ENCODE measurements around the gene ATXN1. TPM values are rescaled to one million over a fixed set of nuclear protein-coding genes. Genes with fewer than 3 reads are reported as not detected.
A peak's percentile ranks its signal among the peaks of the same experiment; 100 is the strongest.

Gene ATXN1
- polyA plus RNA-seq, 1 donor, result 13.6 TPM

DNA sequence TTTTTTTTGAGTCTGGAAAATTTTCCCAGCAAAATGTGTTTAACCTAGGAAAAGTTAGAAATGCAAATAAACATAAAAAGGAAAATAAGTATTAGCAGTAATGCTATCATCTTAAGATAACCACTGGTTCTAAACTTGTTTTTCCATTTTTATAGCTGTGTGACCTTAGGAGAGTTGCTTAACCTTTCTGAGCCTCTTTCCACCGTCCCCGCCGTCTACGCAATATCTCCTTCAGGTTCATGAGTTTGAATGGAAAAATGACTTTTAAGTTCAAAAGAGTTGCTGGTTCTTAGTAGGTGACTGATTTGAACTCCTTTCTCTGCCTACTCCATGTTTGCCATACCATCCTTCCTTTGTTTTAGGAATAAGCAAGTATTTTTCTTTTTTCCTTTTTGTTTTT lies 478.9 kb downstream of the ATXN1 start:
- H3K9me3 ChIP-seq (ENCODE audit: control insufficient read depth, low read depth, low read length), result no peaks in the 10 kb centered on the region
- H3K36me3 ChIP-seq (ENCODE audit: control insufficient read depth, insufficient read depth, low read length), result no peaks in the 10 kb centered on the region
- H3K27me3 ChIP-seq (ENCODE audit: control insufficient read depth, insufficient read depth, low read length), result no peaks in the 10 kb centered on the region
- H3K4me1 ChIP-seq (ENCODE audit: control insufficient read depth, insufficient read depth, low read length), result peaks cover 46% of the 10 kb centered on the region
- 95% methylated on average over 4 of the region's 4 CpGs for WGBS (ENCODE audit: insufficient coverage, low lambda C conversion rate)
- no peak overlapping the region for H3K27ac ChIP-seq (ENCODE audit: low read length)
- no peak for DNase-seq
- H3K4me3 ChIP-seq (ENCODE audit: low read length), result no peak overlapping the region

DNA sequence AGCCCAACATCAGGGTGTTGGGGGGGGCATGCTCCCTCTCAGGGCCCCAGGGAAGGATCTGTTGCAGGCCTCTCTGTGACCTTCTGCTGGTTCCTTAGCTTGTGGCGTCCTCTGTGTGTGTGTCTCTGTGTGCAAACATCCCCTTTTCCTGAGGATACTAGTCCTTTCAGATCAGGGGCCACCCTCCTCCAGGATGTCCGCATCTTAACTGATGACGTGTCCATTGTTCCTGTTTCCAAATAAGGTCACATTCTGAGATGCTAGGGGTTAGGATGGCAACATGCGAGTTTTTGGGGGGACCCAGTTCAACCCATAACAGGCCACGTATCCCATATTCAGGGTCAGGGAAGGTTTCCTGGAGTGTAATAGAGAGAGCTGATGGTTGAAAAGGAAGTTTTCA lies 482.0 kb downstream of the ATXN1 start:
- no CpG with 5 or more reads among the region's 5 CpGs for WGBS (ENCODE audit: insufficient coverage, low lambda C conversion rate)
- Histone ChIP-seq H3K36me3 (ENCODE audit: control insufficient read depth, insufficient read depth, low read length) (no peaks in the 10 kb centered on the region), H3K4me1 (ENCODE audit: control insufficient read depth, insufficient read depth, low read length) (peaks cover 37% of the 10 kb centered on the region), H3K9me3 (ENCODE audit: control insufficient read depth, low read depth, low read length) (no peaks in the 10 kb centered on the region), H3K4me3 (ENCODE audit: low read length) (no peak overlapping the region), H3K27me3 (ENCODE audit: control insufficient read depth, insufficient read depth, low read length) (no peaks in the 10 kb centered on the region), H3K27ac (ENCODE audit: low read length) (no peak overlapping the region)
- DNase-seq, result no peak

DNA sequence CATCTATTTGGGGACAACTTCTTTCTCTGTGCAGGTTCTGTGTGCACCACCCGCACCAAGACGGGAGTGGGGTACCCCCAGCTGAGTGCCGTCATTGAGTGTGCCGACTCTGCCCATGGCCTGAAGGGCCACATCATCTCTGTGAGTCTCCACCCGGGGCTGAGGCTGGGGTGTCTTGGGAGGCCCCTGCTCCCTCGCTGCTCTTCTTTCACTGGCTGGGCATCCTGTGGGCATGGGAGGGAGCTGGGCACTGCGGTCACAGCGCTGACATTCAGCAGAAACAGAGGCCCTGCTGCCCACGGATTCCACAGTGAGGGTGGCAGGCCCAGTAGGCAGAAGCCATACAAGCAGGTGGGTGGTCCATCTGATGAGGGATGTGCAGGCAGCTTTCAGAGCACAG lies 482.5 kb downstream of the ATXN1 start:
- WGBS (ENCODE audit: insufficient coverage, low lambda C conversion rate), result no CpG with 5 or more reads among the region's 9 CpGs
- no peak for DNase-seq
- Histone ChIP-seq H3K27ac (ENCODE audit: low read length) (peak overlapping the region; percentile 87), H3K9me3 (ENCODE audit: control insufficient read depth, low read depth, low read length) (no peaks in the 10 kb centered on the region), H3K4me3 (ENCODE audit: low read length) (no peak overlapping the region), H3K27me3 (ENCODE audit: control insufficient read depth, insufficient read depth, low read length) (no peaks in the 10 kb centered on the region), H3K36me3 (ENCODE audit: control insufficient read depth, insufficient read depth, low read length) (no peaks in the 10 kb centered on the region), H3K4me1 (ENCODE audit: control insufficient read depth, insufficient read depth, low read length) (peaks cover 32% of the 10 kb centered on the region)

DNA sequence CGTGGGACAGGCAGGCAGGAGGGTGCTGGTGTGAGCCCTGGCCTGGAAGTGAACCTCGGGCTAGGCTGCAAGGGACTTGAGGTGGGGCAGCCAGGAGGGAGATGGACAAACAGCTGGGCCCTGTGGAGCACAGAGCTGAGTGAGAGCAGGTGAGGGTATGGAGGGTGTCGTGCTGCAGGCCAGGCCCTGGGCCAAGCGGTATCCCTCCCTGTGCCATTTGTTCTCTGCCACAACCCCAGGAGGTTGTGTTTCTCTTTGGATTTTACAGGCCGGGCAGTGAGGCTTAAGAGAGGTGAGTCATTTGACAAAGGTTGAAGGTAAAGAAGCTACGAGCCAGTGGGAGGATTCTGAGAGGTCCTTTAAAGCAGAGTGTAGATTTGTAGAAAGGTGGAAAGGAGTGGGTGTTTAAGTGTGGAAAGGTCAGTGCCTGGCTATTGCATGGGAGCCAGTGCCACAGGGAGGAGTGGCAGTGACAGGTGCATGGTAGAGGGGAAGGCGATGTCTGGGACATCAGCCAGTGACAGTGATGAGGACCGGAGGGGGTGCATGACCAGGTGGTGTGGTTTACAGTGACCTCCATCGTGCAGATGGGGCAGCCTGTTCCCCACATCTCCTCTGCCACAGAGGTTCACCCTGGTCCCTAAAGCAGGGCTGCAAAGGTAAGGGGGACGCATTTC lies 483.1 kb downstream of the ATXN1 start:
- H3K4me3 ChIP-seq (ENCODE audit: low read length), result no peak overlapping the region
- H3K9me3 ChIP-seq (ENCODE audit: control insufficient read depth, low read depth, low read length), result no peaks in the 10 kb centered on the region
- DNase-seq, result peak in 1 of 2 donors; percentile 56
- no peaks in the 10 kb centered on the region for H3K36me3 ChIP-seq (ENCODE audit: control insufficient read depth, insufficient read depth, low read length)
- peaks cover 29% of the 10 kb centered on the region for H3K4me1 ChIP-seq (ENCODE audit: control insufficient read depth, insufficient read depth, low read length)
- no CpG with 5 or more reads among the region's 10 CpGs for WGBS (ENCODE audit: insufficient coverage, low lambda C conversion rate)
- H3K27ac ChIP-seq (ENCODE audit: low read length), result peak overlapping the region; percentile 87
- no peaks in the 10 kb centered on the region for H3K27me3 ChIP-seq (ENCODE audit: control insufficient read depth, insufficient read depth, low read length)

DNA sequence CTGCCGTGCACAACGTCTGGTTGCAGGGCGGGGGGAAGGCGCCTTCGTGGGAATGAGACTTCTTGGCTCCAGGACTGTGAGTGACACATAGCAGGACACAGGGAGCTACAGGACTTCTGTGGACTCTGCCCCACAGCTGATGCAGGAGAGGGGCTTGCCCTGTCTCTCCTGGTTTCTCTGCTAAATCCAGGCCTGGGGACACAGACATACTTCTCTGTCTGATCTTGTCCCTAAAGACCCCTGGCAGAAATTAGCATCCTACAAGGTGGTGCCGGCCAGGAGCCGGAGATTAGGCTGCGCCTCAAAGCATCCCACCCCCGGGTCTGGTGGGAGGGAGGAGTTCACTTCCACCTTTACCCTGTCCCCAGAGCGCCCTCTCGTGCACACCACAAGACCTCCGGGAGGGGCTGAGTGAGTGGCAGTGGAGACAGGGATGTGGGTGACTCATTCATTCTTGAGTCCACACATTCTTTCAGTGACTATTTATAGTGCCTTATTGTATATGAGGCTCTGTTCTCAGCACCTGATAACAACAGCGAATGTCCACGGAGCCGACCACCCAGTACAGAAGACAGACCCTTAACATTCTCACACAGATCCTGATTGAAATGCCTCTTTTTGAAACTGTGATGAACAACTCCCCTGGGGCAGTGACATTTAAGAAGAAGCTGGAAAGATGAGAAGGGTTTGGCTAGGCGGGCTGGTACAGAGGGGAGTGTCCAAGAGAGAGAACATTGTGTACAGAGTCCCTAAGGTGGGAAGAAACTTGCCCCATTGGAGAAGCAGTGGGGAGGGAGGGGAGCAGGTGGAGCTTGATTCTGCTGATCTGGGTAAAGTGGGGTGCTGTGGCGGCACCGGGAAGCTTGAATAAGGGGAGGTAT lies 483.9 kb downstream of the ATXN1 start:
- H3K27me3 ChIP-seq (ENCODE audit: control insufficient read depth, insufficient read depth, low read length), result no peaks in the 10 kb centered on the region
- peaks cover 29% of the 10 kb centered on the region for H3K4me1 ChIP-seq (ENCODE audit: control insufficient read depth, insufficient read depth, low read length)
- DNase-seq, result peak; percentile 92
- H3K27ac ChIP-seq (ENCODE audit: low read length), result peak overlapping the region; percentile 87
- WGBS (ENCODE audit: insufficient coverage, low lambda C conversion rate), result 67% methylated on average over 1 of the region's 18 CpGs
- H3K9me3 ChIP-seq (ENCODE audit: control insufficient read depth, low read depth, low read length), result no peaks in the 10 kb centered on the region
- H3K4me3 ChIP-seq (ENCODE audit: low read length), result no peak overlapping the region
- no peaks in the 10 kb centered on the region for H3K36me3 ChIP-seq (ENCODE audit: control insufficient read depth, insufficient read depth, low read length)

DNA sequence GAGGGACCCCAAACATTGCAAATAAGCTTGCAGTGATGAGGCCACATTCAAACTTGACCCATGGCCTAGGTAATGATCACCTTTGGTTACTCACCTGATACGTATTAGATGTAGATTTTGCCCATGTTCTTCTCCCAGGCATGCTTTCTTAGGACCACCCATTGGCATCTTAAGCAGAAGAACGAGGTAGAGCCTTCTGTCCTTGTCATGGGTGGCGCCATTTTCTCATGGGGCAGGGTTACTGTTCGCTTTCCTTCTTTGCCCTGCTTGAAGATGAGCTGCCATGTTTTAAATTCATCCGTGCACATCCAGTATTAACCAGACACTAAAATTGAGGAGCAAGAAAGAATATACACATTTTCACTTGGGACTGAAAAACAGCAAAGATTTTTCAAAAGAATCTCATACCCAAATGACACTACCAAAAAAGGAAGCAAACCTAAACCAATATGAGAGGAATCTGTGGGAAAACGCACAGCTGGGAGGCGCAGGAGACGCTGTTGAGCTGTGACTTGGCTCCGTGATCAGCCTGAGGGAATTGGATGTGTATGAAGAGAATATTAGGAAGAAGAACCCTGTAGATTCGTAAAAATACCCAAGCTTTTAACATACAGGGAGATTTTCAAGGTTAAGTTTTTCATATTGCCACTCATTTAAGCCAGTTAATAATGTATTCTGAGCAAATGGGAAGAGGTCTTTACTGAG lies 486.2 kb downstream of the ATXN1 start:
- DNase-seq, result no peak

DNA sequence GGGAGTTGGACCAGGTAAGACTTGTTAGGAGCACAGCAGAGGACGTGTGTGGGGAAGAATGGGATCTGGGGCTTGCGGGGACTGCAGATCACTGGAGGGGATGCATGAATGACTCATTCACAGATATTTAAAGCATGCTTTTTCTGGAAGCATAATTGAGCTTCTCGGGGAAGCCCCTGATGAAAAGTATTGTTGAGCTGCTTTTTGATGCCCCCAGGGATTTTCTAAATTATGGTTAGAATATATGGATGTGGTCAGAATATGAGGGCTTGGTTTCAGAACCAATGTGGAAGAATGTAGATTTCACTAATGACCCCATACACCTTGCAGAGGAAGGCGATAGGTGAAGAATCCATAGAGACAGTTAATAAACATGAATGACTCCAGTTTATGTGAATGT lies 486.8 kb downstream of the ATXN1 start:
- H3K4me1 ChIP-seq (ENCODE audit: control insufficient read depth, insufficient read depth, low read length), result peaks cover 21% of the 10 kb centered on the region
- H3K4me3 ChIP-seq (ENCODE audit: low read length), result no peak overlapping the region
- no peaks in the 10 kb centered on the region for H3K9me3 ChIP-seq (ENCODE audit: control insufficient read depth, low read depth, low read length)
- H3K27me3 ChIP-seq (ENCODE audit: control insufficient read depth, insufficient read depth, low read length), result no peaks in the 10 kb centered on the region
- DNase-seq, result no peak
- no peak overlapping the region for H3K27ac ChIP-seq (ENCODE audit: low read length)
- no CpG with 5 or more reads among the region's 4 CpGs for WGBS (ENCODE audit: insufficient coverage, low lambda C conversion rate)
- H3K36me3 ChIP-seq (ENCODE audit: control insufficient read depth, insufficient read depth, low read length), result no peaks in the 10 kb centered on the region

More for the DNA sequence above, 486.2 kb downstream of the ATXN1 start:
- no peak overlapping the region for H3K4me3 ChIP-seq (ENCODE audit: low read length)
- no peak overlapping the region for H3K27ac ChIP-seq (ENCODE audit: low read length)
- peaks cover 24% of the 10 kb centered on the region for H3K4me1 ChIP-seq (ENCODE audit: control insufficient read depth, insufficient read depth, low read length)
- 66% methylated on average over 5 of the region's 10 CpGs for WGBS (ENCODE audit: insufficient coverage, low lambda C conversion rate)
- H3K9me3 ChIP-seq (ENCODE audit: control insufficient read depth, low read depth, low read length), result no peaks in the 10 kb centered on the region
- no peaks in the 10 kb centered on the region for H3K36me3 ChIP-seq (ENCODE audit: control insufficient read depth, insufficient read depth, low read length)
- no peaks in the 10 kb centered on the region for H3K27me3 ChIP-seq (ENCODE audit: control insufficient read depth, insufficient read depth, low read length)

DNA sequence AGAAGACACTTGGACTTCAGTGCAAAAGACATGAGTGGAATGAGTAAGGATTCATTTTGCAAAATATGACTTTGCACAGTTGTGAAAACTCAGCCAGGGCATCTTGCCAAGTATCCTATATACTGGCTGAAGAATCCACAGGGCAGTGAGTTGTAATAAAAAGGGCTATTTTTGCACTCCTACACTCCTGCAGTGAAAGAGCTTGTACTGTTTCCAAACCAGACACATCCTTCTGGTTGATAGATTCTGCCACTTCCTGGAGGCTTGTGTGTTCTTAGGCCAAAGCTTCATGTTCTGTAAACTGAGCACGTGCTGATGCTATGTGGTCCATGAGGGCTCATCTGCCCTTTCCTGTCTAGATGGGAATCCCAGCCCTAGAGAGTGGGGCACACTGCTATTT lies 488.0 kb downstream of the ATXN1 start:
- no peak overlapping the region for H3K27ac ChIP-seq (ENCODE audit: low read length)
- no peaks in the 10 kb centered on the region for H3K27me3 ChIP-seq (ENCODE audit: control insufficient read depth, insufficient read depth, low read length)

DNA sequence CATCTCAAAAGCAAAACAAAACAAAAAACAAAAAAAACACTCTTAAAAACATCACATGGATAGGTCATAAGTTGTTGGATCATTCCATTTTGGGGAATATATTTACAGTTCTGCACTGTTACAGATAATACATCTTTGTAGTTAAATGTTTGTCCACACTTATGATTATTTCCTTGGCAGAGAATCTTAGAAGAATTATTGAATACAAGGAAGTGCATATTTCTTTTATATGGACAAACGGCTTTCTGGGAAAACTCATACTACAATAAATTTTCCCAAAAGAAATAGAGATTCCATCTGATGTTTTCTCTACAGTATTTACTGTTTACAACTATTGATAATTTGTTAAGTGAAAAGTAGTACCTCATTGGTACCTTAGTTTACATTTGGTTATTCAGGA lies 489.1 kb downstream of the ATXN1 start:
- WGBS (ENCODE audit: insufficient coverage, low lambda C conversion rate), result 100% methylated on average over 1 of the region's 1 CpG
- no peaks in the 10 kb centered on the region for H3K36me3 ChIP-seq (ENCODE audit: control insufficient read depth, insufficient read depth, low read length)
- H3K4me1 ChIP-seq (ENCODE audit: control insufficient read depth, insufficient read depth, low read length), result peaks cover 5% of the 10 kb centered on the region
- H3K27me3 ChIP-seq (ENCODE audit: control insufficient read depth, insufficient read depth, low read length), result no peaks in the 10 kb centered on the region
- no peak for DNase-seq
- H3K9me3 ChIP-seq (ENCODE audit: control insufficient read depth, low read depth, low read length), result no peaks in the 10 kb centered on the region
- H3K4me3 ChIP-seq (ENCODE audit: low read length), result no peak overlapping the region
- no peak overlapping the region for H3K27ac ChIP-seq (ENCODE audit: low read length)

More for the DNA sequence above, 488.0 kb downstream of the ATXN1 start:
- no peak for DNase-seq
- Histone ChIP-seq H3K9me3 (ENCODE audit: control insufficient read depth, low read depth, low read length) (no peaks in the 10 kb centered on the region), H3K36me3 (ENCODE audit: control insufficient read depth, insufficient read depth, low read length) (no peaks in the 10 kb centered on the region), H3K4me1 (ENCODE audit: control insufficient read depth, insufficient read depth, low read length) (peaks cover 14% of the 10 kb centered on the region), H3K4me3 (ENCODE audit: low read length) (no peak overlapping the region)
- no CpG with 5 or more reads among the region's 1 CpG for WGBS (ENCODE audit: insufficient coverage, low lambda C conversion rate)

DNA sequence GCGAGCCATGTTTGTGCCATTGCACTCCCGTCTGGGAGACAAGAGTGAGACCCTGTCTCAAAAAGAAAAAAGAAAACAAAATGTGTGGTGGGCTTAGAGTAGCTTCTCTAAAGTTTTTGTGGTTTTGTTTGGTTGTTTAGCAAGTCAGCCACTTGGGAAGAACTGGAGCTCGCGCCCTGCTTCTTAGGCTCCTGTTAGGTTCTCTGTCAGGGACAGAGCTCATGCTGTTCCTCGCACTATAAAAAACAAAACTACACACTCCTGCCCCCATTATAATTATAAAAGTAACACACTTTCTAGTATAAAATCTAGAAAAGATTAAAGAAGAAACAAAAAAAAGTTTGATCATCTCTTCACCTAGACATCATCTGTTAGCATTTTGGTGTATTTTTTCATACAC lies 489.8 kb downstream of the ATXN1 start:
- no peak overlapping the region for H3K4me3 ChIP-seq (ENCODE audit: low read length)
- no peak for DNase-seq
- H3K27ac ChIP-seq (ENCODE audit: low read length), result no peak overlapping the region
- no peaks in the 10 kb centered on the region for H3K4me1 ChIP-seq (ENCODE audit: control insufficient read depth, insufficient read depth, low read length)
- WGBS (ENCODE audit: insufficient coverage, low lambda C conversion rate), result no CpG with 5 or more reads among the region's 5 CpGs
- no peaks in the 10 kb centered on the region for H3K9me3 ChIP-seq (ENCODE audit: control insufficient read depth, low read depth, low read length)
- H3K27me3 ChIP-seq (ENCODE audit: control insufficient read depth, insufficient read depth, low read length), result no peaks in the 10 kb centered on the region
- no peaks in the 10 kb centered on the region for H3K36me3 ChIP-seq (ENCODE audit: control insufficient read depth, insufficient read depth, low read length)

Data from large intestine (tissue), 3 donors.